Stomach (tissue), 9 donors: ENCODE results near the gene MRPL43. TPM values are rescaled to one million over a fixed set of nuclear protein-coding genes. Genes with fewer than 3 reads are reported as not detected.

ENCODE experiments used
- DNase-seq, 2 donors: peaks; one replicate each; pipeline versions ENCODE4 v3.0.0 to v3.0.0-alpha.2; 2013 to 2019
- H3K27ac ChIP-seq, 5 donors: fragments of 200-600 bp in 4 of 5; sonication (generic) in 4 of 5; one replicate each; pipeline ENCODE4 v1.5.1; 2013 to 2019; ENCODE audit warnings: mild to moderate bottlenecking in 1 of 5, moderate library complexity in 1 of 5
- H3K27me3 ChIP-seq, 3 donors: fragments of 200-600 bp; sonication (generic); one replicate each; pipeline ENCODE4 v1.5.1; 2017 to 2019; ENCODE audit warnings: mixed run types in 1 of 3
- H3K36me3 ChIP-seq, 4 donors: fragments of 200-600 bp; sonication (generic); 1 replicate in 3 of 4; 2 replicates in 1 of 4; pipeline ENCODE4 v1.5.1; 2016 to 2019
- H3K4me1 ChIP-seq, 4 donors: fragments of 200-600 bp; sonication (generic); one replicate each; pipeline ENCODE4 v1.5.1; 2016 to 2019
- H3K4me3 ChIP-seq, 4 donors: fragments of 200-600 bp; sonication (generic) in 3 of 4; one replicate each; pipeline ENCODE4 v1.5.1; 2016 to 2019; ENCODE audit warnings: mild to moderate bottlenecking in 1 of 4
- H3K9me3 ChIP-seq, 4 donors: fragments of 200-600 bp; sonication (generic); one replicate each; pipeline ENCODE4 v1.5.1; 2016 to 2019
- EP300 ChIP-seq: sonication (generic); formaldehyde crosslinking; IDR thresholded peaks from one replicate; pipeline ENCODE4 v1.6.1; 2017; ENCODE audit warnings: antibody characterized with exemption
- POLR2A ChIP-seq, 4 donors: fragments of 450-650 bp; IDR thresholded peaks; one replicate each; pipeline ENCODE4 v1.6.1; 2016; ENCODE audit warnings: antibody characterized with exemption in 4 of 4, control low read depth in 2 of 4, mild to moderate bottlenecking in 1 of 4, moderate library complexity in 1 of 4
- POLR2AphosphoS5 ChIP-seq, 3 donors: sonication (generic); formaldehyde crosslinking; IDR thresholded peaks; one replicate each; pipeline ENCODE4 v1.6.1; 2016; ENCODE audit warnings: antibody characterized with exemption in 3 of 3
- WGBS, 5 donors: extraction: QIAGEN DNeasy Blood & Tissue Kit in 3 of 5; methylation state at CpG; one replicate each; pipeline versions ENCODE4 v1.1.5 to v1.1.7; 2013 to 2018; 5-methylcytosine and 5-hydroxymethylcytosine counted together
- intact Hi-C: fragments of 100-400 bp; cut with DNase I; formaldehyde crosslinking; loops from one replicate; pipeline ENCODE4 v1.15.1; 2023; ENCODE audit warnings: low total_unique reads
- polyA plus RNA-seq, 3 donors: library from polyadenylated mRNA; stranded (reverse); fragments of 200-250 nt; gene quantifications; one replicate each; pipeline ENCODE4 v1.2.3, GENCODE V29; 2013
- total RNA-seq, 5 donors: library from RNA; depleted of rRNA; stranded (reverse); fragments of >200 nt; gene quantifications; one replicate each; pipeline versions ENCODE4 v1.1.0 to v1.2.3, GENCODE V29; 2014 to 2016
- TF ChIP-seq, protein P1 (sequence below), 7 experiments: fragments of 450-650 bp in 4 of 7; fragments of 200-600 bp in 3 of 7; sonication (generic) in 3 of 7; IDR thresholded peaks; one replicate each; pipeline ENCODE4 v1.5.1; 2016 to 2019; ENCODE audit warnings: antibody characterized with exemption in 7 of 7, control low read depth in 2 of 7, mild to moderate bottlenecking in 1 of 7
- donor health status: healthy with polysubstance abuse.
- donor health status: Bipolar disorder and iron deficiency.
- donor health status: healthy.

MRPL43 gene
- total and polyA plus RNA-seq, 8 donors = 29.9 to 243 (median 95.7) TPM

GRCh38 chr10:100967332-100967731, 20.0 kb downstream of the MRPL43 start:
- H3K27ac ChIP-seq = no peak overlapping the region
- H3K4me3 ChIP-seq = no peak overlapping the region
- H3K36me3 ChIP-seq = peaks cover 2 to 43% (median 30%) of the 10 kb centered on the region in 4 donors
- 68 to 86% (median 83%) methylated on average over 2 of the region's 2 CpGs for WGBS, 5 donors
- H3K27me3 ChIP-seq = peaks cover 0 to 8% (median 0%) of the 10 kb centered on the region in 3 donors
- intact Hi-C loops = no loop called here
- H3K4me1 ChIP-seq = peaks cover 24 to 41% (median 40%) of the 10 kb centered on the region in 4 donors
- no peaks in the 10 kb centered on the region for H3K9me3 ChIP-seq
- TF ChIP-seq EP300 = no peak
- TF ChIP-seq POLR2A (IDR thresholded peaks at IDR 0.05) = no peak
- no peak for TF ChIP-seq POLR2AphosphoS5 (IDR thresholded peaks at IDR 0.05)
- TF ChIP-seq, protein P1, sequence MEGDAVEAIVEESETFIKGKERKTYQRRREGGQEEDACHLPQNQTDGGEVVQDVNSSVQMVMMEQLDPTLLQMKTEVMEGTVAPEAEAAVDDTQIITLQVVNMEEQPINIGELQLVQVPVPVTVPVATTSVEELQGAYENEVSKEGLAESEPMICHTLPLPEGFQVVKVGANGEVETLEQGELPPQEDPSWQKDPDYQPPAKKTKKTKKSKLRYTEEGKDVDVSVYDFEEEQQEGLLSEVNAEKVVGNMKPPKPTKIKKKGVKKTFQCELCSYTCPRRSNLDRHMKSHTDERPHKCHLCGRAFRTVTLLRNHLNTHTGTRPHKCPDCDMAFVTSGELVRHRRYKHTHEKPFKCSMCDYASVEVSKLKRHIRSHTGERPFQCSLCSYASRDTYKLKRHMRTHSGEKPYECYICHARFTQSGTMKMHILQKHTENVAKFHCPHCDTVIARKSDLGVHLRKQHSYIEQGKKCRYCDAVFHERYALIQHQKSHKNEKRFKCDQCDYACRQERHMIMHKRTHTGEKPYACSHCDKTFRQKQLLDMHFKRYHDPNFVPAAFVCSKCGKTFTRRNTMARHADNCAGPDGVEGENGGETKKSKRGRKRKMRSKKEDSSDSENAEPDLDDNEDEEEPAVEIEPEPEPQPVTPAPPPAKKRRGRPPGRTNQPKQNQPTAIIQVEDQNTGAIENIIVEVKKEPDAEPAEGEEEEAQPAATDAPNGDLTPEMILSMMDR (IDR thresholded peaks at IDR 0.05) = no peak
- DNase-seq = no peak

- no peak overlapping the region for H3K27ac ChIP-seq
- no peak overlapping the region for H3K4me3 ChIP-seq
- peaks cover 22 to 37% (median 36%) of the 10 kb centered on the region in 4 donors for H3K4me1 ChIP-seq
- intact Hi-C loops = no loop called here
- DNase-seq = no peak
- H3K36me3 ChIP-seq = peaks cover 6 to 47% (median 35%) of the 10 kb centered on the region in 4 donors
- WGBS, 5 donors = 61 to 74% (median 68%) methylated on average over 2 of the region's 2 CpGs
- H3K9me3 ChIP-seq = no peaks in the 10 kb centered on the region
- H3K27me3 ChIP-seq = peaks cover 0 to 8% (median 0%) of the 10 kb centered on the region in 3 donors
- TF ChIP-seq POLR2A (IDR thresholded peaks at IDR 0.05) (no peak), POLR2AphosphoS5 (IDR thresholded peaks at IDR 0.05) (no peak), EP300 (no peak)
- TF ChIP-seq, protein P1 (IDR thresholded peaks at IDR 0.05) = no peak
These were observed 20.4 kb downstream of the MRPL43 start for GRCh38 chr10:100966887-100967286.

DNA sequence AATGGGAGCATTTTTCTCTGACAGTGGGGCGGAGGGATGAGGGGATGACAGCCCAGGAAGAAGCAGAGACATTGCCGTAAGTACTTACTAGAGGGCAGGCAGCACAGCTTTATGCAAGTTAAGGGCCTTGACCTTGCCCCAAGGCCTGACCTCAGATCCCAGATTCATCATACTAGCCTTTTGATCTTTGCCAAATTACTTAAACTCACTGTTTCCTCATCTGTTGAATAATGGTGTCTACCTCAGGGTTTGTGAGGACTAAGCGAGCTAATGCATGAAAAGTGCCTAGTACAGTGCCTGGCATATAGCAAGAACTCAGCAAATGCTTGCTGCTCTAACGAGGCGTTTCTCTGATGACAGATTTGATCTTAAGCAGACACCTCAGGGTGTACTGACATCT, 21.5 kb downstream of the MRPL43 start:
- 72 to 89% (median 74%) methylated on average over 5 of the region's 5 CpGs for WGBS, 5 donors
- peaks cover 0 to 8% (median 0%) of the 10 kb centered on the region in 3 donors for H3K27me3 ChIP-seq
- no peaks in the 10 kb centered on the region for H3K9me3 ChIP-seq
- peaks cover 12 to 28% (median 26%) of the 10 kb centered on the region in 4 donors for H3K4me1 ChIP-seq
- TF ChIP-seq, protein P1 (IDR thresholded peaks at IDR 0.05) = no peak
- TF ChIP-seq POLR2A (IDR thresholded peaks at IDR 0.05) = no peak
- TF ChIP-seq POLR2AphosphoS5 (IDR thresholded peaks at IDR 0.05) = no peak
- no peak for TF ChIP-seq EP300
- H3K4me3 ChIP-seq = no peak overlapping the region
- H3K27ac ChIP-seq = no peak overlapping the region
- H3K36me3 ChIP-seq = peaks cover 7 to 56% (median 45%) of the 10 kb centered on the region in 4 donors
- DNase-seq = no peak
- intact Hi-C loops = no loop called here

- WGBS, 5 donors = 90 to 100% (median 96%) methylated on average over 1 of the region's 1 CpG
- DNase-seq = no peak
- TF ChIP-seq POLR2AphosphoS5 (IDR thresholded peaks at IDR 0.05) (no peak), EP300 (no peak), POLR2A (IDR thresholded peaks at IDR 0.05) (no peak)
- TF ChIP-seq, protein P1 (IDR thresholded peaks at IDR 0.05) = no peak
- peaks cover 4 to 8% (median 7%) of the 10 kb centered on the region in 4 donors for H3K4me1 ChIP-seq
- no peaks in the 10 kb centered on the region for H3K9me3 ChIP-seq
- no peak overlapping the region for H3K27ac ChIP-seq
- intact Hi-C loops = no loop called here
- peaks cover 7 to 72% (median 63%) of the 10 kb centered on the region in 4 donors for H3K36me3 ChIP-seq
- no peak overlapping the region for H3K4me3 ChIP-seq
- H3K27me3 ChIP-seq = no peaks in the 10 kb centered on the region
These were observed 23.5 kb downstream of the MRPL43 start for GRCh38 chr10:100963826-100964225.
